C4-2B (cell line): ENCODE data around the gene TMCO5A.
"Not testable (repeated sequence)": the region's sequence is repeated elsewhere in the genome, so short reads cannot be mapped to it uniquely, and the experiment has no call there.

Experiments
- CTCF ChIP-seq: fragments of 450-650 bp; conservative IDR thresholded peaks from 2 replicates; pipeline ENCODE4 v1.5.1; 2017; ENCODE audit warnings: mild to moderate bottlenecking
- ZFX ChIP-seq: fragments of 450-650 bp; IDR thresholded peaks from 2 replicates; pipeline ENCODE4 v1.6.1; 2017

GRCh38 chr15:37960742-37961141 is 26.3 kb downstream of the TMCO5A start:
- not testable (repeated sequence) for TF ChIP-seq CTCF, ZFX
